Upper lobe of right lung (tissue), 1 donor: ENCODE results near the gene EYS. TPM values are rescaled to one million over a fixed set of nuclear protein-coding genes. Genes with fewer than 3 reads are reported as not detected.

ENCODE experiments used
- ATAC-seq: fragments of 200-7000 bp; cut with Tn5 transposase; one replicate; pipeline ENCODE4 v1.9.1; 2020; ENCODE audit warnings: mild to moderate bottlenecking, moderate library complexity
- DNase-seq: peaks from one replicate; pipeline ENCODE4 v3.0.0-alpha.2; 2020
- H3K27ac ChIP-seq: fragments of 200-600 bp; one replicate; pipeline ENCODE4 v1.8.0; 2022
- H3K27me3 ChIP-seq: fragments of 200-600 bp; one replicate; pipeline ENCODE4 v1.8.0; 2022; ENCODE audit warnings: mild to moderate bottlenecking
- H3K36me3 ChIP-seq: fragments of 200-600 bp; one replicate; pipeline ENCODE4 v1.8.0; 2022
- H3K4me1 ChIP-seq: fragments of 200-600 bp; one replicate; pipeline ENCODE4 v1.8.0; 2022
- H3K4me3 ChIP-seq: fragments of 200-600 bp; one replicate; pipeline ENCODE4 v1.8.0; 2022; ENCODE audit warnings: mild to moderate bottlenecking
- H3K9me3 ChIP-seq: fragments of 200-600 bp; one replicate; pipeline ENCODE4 v1.8.0; 2022
- CTCF ChIP-seq: fragments of 200-600 bp; IDR thresholded peaks from one replicate; pipeline ENCODE4 v1.8.0; 2022; ENCODE audit warnings: antibody characterized with exemption
- intact Hi-C: fragments of 100-400 bp; cut with DNase I; formaldehyde crosslinking; loops from one replicate; pipeline ENCODE4 v1.11.0; 2022
- total RNA-seq: library from RNA; stranded (reverse); fragmentation: NEBNext Ultra II Directional; extraction: Animal tissue kit (Norgen Biotek cat#: 25700); gene quantifications from one replicate; pipeline ENCODE4 v1.2.1, GENCODE V29; 2021
- donor health status: DM: no; HTN: yes; CAD: no; lungs with severe emphysema.

The EYS gene
- total RNA-seq, 1 donor from 2014 or later: not detected

GRCh38 chr6:64930681-64931080 lies 776.3 kb downstream of the EYS start:
- Histone ChIP-seq H3K9me3 (no peaks in the 10 kb centered on the region), H3K27ac (no peak overlapping the region), H3K36me3 (no peaks in the 10 kb centered on the region), H3K4me1 (no peaks in the 10 kb centered on the region), H3K27me3 (no peaks in the 10 kb centered on the region), H3K4me3 (no peak overlapping the region)
- TF ChIP-seq CTCF: no peak
- DNase-seq (no peak), ATAC-seq (no peak)
- intact Hi-C loops: no loop called here

GRCh38 chr6:64926051-64926450 lies 781.0 kb downstream of the EYS start:
- ATAC-seq (no peak), DNase-seq (no peak)
- Histone ChIP-seq H3K4me3 (no peak overlapping the region), H3K9me3 (no peaks in the 10 kb centered on the region), H3K27ac (no peak overlapping the region), H3K4me1 (no peaks in the 10 kb centered on the region), H3K27me3 (no peaks in the 10 kb centered on the region), H3K36me3 (no peaks in the 10 kb centered on the region)
- intact Hi-C loops: no loop called here
- no peak for TF ChIP-seq CTCF

- H3K9me3 ChIP-seq: no peaks in the 10 kb centered on the region
- no peak for DNase-seq
- intact Hi-C loops: no loop called here
- no peaks in the 10 kb centered on the region for H3K27me3 ChIP-seq
- no peak overlapping the region for H3K27ac ChIP-seq
- no peaks in the 10 kb centered on the region for H3K36me3 ChIP-seq
- TF ChIP-seq CTCF: no peak
- no peaks in the 10 kb centered on the region for H3K4me1 ChIP-seq
- no peak overlapping the region for H3K4me3 ChIP-seq
- ATAC-seq: no peak
Observed at GRCh38 chr6:64920257-64920656, 786.8 kb downstream of the EYS start.

- H3K27me3 ChIP-seq: no peaks in the 10 kb centered on the region
- ATAC-seq (no peak), DNase-seq (no peak)
- H3K9me3 ChIP-seq: no peaks in the 10 kb centered on the region
- intact Hi-C loops: no loop called here
- no peaks in the 10 kb centered on the region for H3K4me1 ChIP-seq
- H3K27ac ChIP-seq: no peak overlapping the region
- no peak overlapping the region for H3K4me3 ChIP-seq
- H3K36me3 ChIP-seq: no peaks in the 10 kb centered on the region
- no peak for TF ChIP-seq CTCF
Observed at GRCh38 chr6:64914124-64914523, 792.9 kb downstream of the EYS start.

- H3K27me3 ChIP-seq: no peaks in the 10 kb centered on the region
Observed at GRCh38 chr6:64912966-64913365, 794.1 kb downstream of the EYS start.

More at GRCh38 chr6:64912966-64913365, 794.1 kb downstream of the EYS start:
- H3K36me3 ChIP-seq: no peaks in the 10 kb centered on the region
- no peak overlapping the region for H3K4me3 ChIP-seq
- no peak overlapping the region for H3K27ac ChIP-seq
- no peak for ATAC-seq
- H3K4me1 ChIP-seq: no peaks in the 10 kb centered on the region
- TF ChIP-seq CTCF: no peak
- H3K9me3 ChIP-seq: no peaks in the 10 kb centered on the region
- intact Hi-C loops: no loop called here
- DNase-seq: no peak
